HepG2 (cell line): Measurements from ENCODE around the gene BHLHE41. TPM values are rescaled to one million over a fixed set of nuclear protein-coding genes. Genes with fewer than 3 reads are reported as not detected.

ENCODE experiments used
- ATAC-seq: fragments of 200-7000 bp; cut with Tn5 transposase; 3 replicates; pipeline ENCODE4 v1.9.1; 2020; ENCODE audit warnings: mild to moderate bottlenecking, moderate library complexity
- BruUV-seq: library from RNA; stranded (reverse); fragments of 400-500 nt; replicated peaks from 2 replicates; lab custom pipeline; 2021; lab: Mats Ljungman, UMichigan
- CTCF ChIA-PET: fragments of 300-600 bp; formaldehyde crosslinking; extraction: SDS; loops from one replicate; lab custom pipeline; 2021; ENCODE audit warnings: low total read pairs, inconsistent platforms, low intra/inter-chr PET ratio; lab: Yijun Ruan, JAX
- POLR2A ChIA-PET: fragments of 350-600 bp; sonication (Branson Sonifier 250); formaldehyde crosslinking; loops from one replicate; lab custom pipeline; 2020; ENCODE audit warnings: antibody characterized with exemption, inconsistent platforms; lab: Yijun Ruan, JAX
- DNase-seq: peaks from one replicate; pipeline ENCODE4 v3.0.0-alpha.2; 2015; ENCODE audit warnings: low spot score
- FAIRE-seq: peaks from 3 replicates; lab custom pipeline; 2011; peaks lifted over from hg19 to GRCh38; lab: Jason Lieb, UNC
- H2AFZ ChIP-seq: one replicate; pipeline ENCODE4 v1.6.1; 2011; ENCODE audit warnings: low read length, inconsistent platforms
- H3K27ac ChIP-seq: fragments of 300-600 bp; 3 replicates; pipeline ENCODE4 v1.8.0; 2011; ENCODE audit warnings: mixed run types, mild to moderate bottlenecking, mixed read lengths, low read length, inconsistent platforms; ENCODE audit not compliant: insufficient read depth; ENCODE audit errors: extremely low read length
- H3K27me3 ChIP-seq, 2 experiments: fragments of 200-600 bp in 1 of 2; 2 replicates in 1 of 2; 3 replicates in 1 of 2; pipeline versions ENCODE4 v1.6.0 to v1.8.0; 2011; ENCODE audit warnings: low read length in 2 of 2, mild to moderate bottlenecking in 2 of 2, moderate library complexity in 2 of 2, inconsistent platforms in 1 of 2; ENCODE audit not compliant: insufficient read depth in 2 of 2, control insufficient read depth in 1 of 2
- H3K36me3 ChIP-seq, 2 experiments: fragments of 200-600 bp in 1 of 2; replicated peaks in 1 of 2; 2 replicates in 1 of 2; 3 replicates in 1 of 2; pipeline versions ENCODE4 v1.5.1 to v1.8.0; 2011; ENCODE audit warnings: low read length in 2 of 2, inconsistent platforms in 1 of 2; ENCODE audit not compliant: insufficient read depth in 2 of 2, control insufficient read depth in 1 of 2
- H3K4me1 ChIP-seq: 2 replicates; pipeline ENCODE4 v1.5.1; 2012; ENCODE audit warnings: low read length, inconsistent platforms; ENCODE audit not compliant: insufficient read depth
- H3K4me2 ChIP-seq: 2 replicates; pipeline ENCODE4 v1.6.0; 2011; ENCODE audit warnings: low read depth, low read length, inconsistent platforms
- H3K4me3 ChIP-seq, 3 experiments: fragments of 200-600 bp in 1 of 3; sonication (generic), shearing (Covaris generic) in 1 of 3; replicated peaks in 1 of 3; 2 replicates each; pipeline ENCODE4 v1.5.1; 2011 to 2016; ENCODE audit warnings: low read length in 3 of 3, inconsistent platforms in 2 of 3, low read depth in 2 of 3, mild to moderate bottlenecking in 2 of 3, control low read depth in 1 of 3, mixed read lengths in 1 of 3; ENCODE audit not compliant: insufficient read depth in 1 of 3
- H3K79me2 ChIP-seq: one replicate; pipeline ENCODE4 v1.6.1; 2011; ENCODE audit warnings: low read length, inconsistent platforms; ENCODE audit not compliant: insufficient read depth
- H3K9ac ChIP-seq: 2 replicates; pipeline ENCODE4 v1.6.0; 2011; ENCODE audit warnings: mild to moderate bottlenecking, low read depth, low read length, inconsistent platforms; ENCODE audit not compliant: insufficient read depth
- H3K9me3 ChIP-seq: 2 replicates; pipeline ENCODE4 v1.5.1; 2012; ENCODE audit warnings: mild to moderate bottlenecking, low read length
- H4K20me1 ChIP-seq: 2 replicates; pipeline ENCODE4 v1.6.0; 2011; ENCODE audit warnings: inconsistent platforms, mild to moderate bottlenecking, low read length, moderate library complexity; ENCODE audit not compliant: insufficient read depth
- CREB1 ChIP-seq, 2 experiments: fragments of 450-650 bp in 1 of 2; IDR thresholded peaks; 2 replicates each; pipeline ENCODE4 v1.6.1; 2016 to 2017; ENCODE audit warnings: control low read depth in 1 of 2, mild to moderate bottlenecking in 1 of 2, missing compliant biosample characterization in 1 of 2, missing genetic modification characterization in 1 of 2
- ETV5 ChIP-seq: IDR thresholded peaks from 2 replicates; pipeline ENCODE4 v1.6.1; 2018; ENCODE audit warnings: missing biosample characterization, missing genetic modification reagents, inconsistent platforms, borderline replicate concordance
- ETV6 ChIP-seq: sonication (generic); formaldehyde crosslinking; conservative IDR thresholded peaks from 2 replicates; pipeline ENCODE4 v1.4.0; 2020; ENCODE audit warnings: missing genetic modification reagents
- EZH2 ChIP-seq: conservative IDR thresholded peaks from 2 replicates; pipeline ENCODE4 v1.6.1; 2012; ENCODE audit warnings: mild to moderate bottlenecking, low read depth, low read length, moderate library complexity
- HDAC1 ChIP-seq: sonication (generic); formaldehyde crosslinking; IDR thresholded peaks from 2 replicates; pipeline ENCODE4 v1.5.1; 2020; ENCODE audit warnings: mild to moderate bottlenecking, missing genetic modification reagents
- KLF11 ChIP-seq: IDR thresholded peaks from 2 replicates; pipeline ENCODE4 v1.6.1; 2016; ENCODE audit warnings: missing compliant biosample characterization
- SRSF9 ChIP-seq: fragments of 200-400 bp; formaldehyde crosslinking; IDR thresholded peaks from 2 replicates; pipeline ENCODE4 v1.6.1; 2018; ENCODE audit warnings: borderline replicate concordance, mild to moderate bottlenecking, low read depth, low read length; ENCODE audit not compliant: insufficient read depth, poor library complexity, severe bottlenecking
- UBTF ChIP-seq: sonication (generic); formaldehyde crosslinking; IDR thresholded peaks from 2 replicates; pipeline ENCODE4 v1.4.0; 2020; ENCODE audit warnings: mild to moderate bottlenecking, missing genetic modification reagents
- ZNF20 ChIP-seq: sonication (generic); formaldehyde crosslinking; IDR thresholded peaks from 2 replicates; pipeline ENCODE4 v1.4.0; 2020; ENCODE audit warnings: mild to moderate bottlenecking, moderate library complexity, missing genetic modification reagents
- ZNF253 ChIP-seq: sonication (generic); formaldehyde crosslinking; IDR thresholded peaks from 2 replicates; pipeline ENCODE4 v1.8.0; 2022; ENCODE audit warnings: mild to moderate bottlenecking, missing genetic modification reagents, borderline replicate concordance
- ZNF326 ChIP-seq: sonication (generic); formaldehyde crosslinking; IDR thresholded peaks from 2 replicates; pipeline ENCODE4 v1.4.0; 2020; ENCODE audit warnings: missing genetic modification reagents, borderline replicate concordance
- ZNF331 ChIP-seq: sonication (generic); formaldehyde crosslinking; IDR thresholded peaks from 2 replicates; pipeline ENCODE4 v1.4.0; 2020; ENCODE audit warnings: missing genetic modification reagents
- ZNF644 ChIP-seq: IDR thresholded peaks from 2 replicates; pipeline ENCODE4 v1.6.1; 2016; ENCODE audit warnings: low read depth
- ZNF777 ChIP-seq: sonication (generic); formaldehyde crosslinking; IDR thresholded peaks from 2 replicates; pipeline ENCODE4 v1.4.0; 2020; ENCODE audit warnings: missing genetic modification reagents
- WGBS: methylation state at CpG from one replicate; pipeline ENCODE4 v1.1.6; 2017; ENCODE audit warnings: low lambda C conversion rate; 5-methylcytosine and 5-hydroxymethylcytosine counted together
- in situ Hi-C: cut with HindIII; loops from 2 replicates; pipeline ENCODE4 v1.10.0; 2017; ENCODE audit warnings: low pct_unique_long_range_greater_than_20kb; ENCODE audit not compliant: extremely low pct_ligation_motif_present
- intact Hi-C: fragments of 100-400 bp; cut with micrococcal nuclease; formaldehyde crosslinking; loops from one replicate; pipeline ENCODE4 v1.10.0; 2022; ENCODE audit not compliant: unreplicated experiment
- polyA plus RNA-seq, 8 experiments: library from polyadenylated mRNA; depleted of rRNA in 3 of 8; stranded (reverse) in 7 of 8; unstranded in 1 of 8; fragments of >200 nt; fragmentation: Illumina TruSeq in 4 of 8; extraction: Trizol in 4 of 8; gene quantifications; 2 replicates each; pipeline versions ENCODE4 v1.2.1 to v1.2.3, GENCODE V29; 2011 to 2016; ENCODE audit warnings: low read depth in 4 of 8, missing spikeins in 1 of 8, mixed read lengths in 1 of 8; ENCODE audit not compliant: insufficient read depth in 1 of 8
- total RNA-seq, 5 experiments: library from RNA; depleted of rRNA; stranded (reverse); fragments of >200 nt; fragmentation: Illumina TruSeq; extraction: Trizol; gene quantifications; 2 replicates each; pipeline ENCODE4 v1.2.3, GENCODE V29; 2016; ENCODE audit warnings: low read depth in 1 of 5
- TF ChIP-seq, protein P1 (sequence below): sonication (generic); formaldehyde crosslinking; IDR thresholded peaks from 2 replicates; pipeline ENCODE4 v1.5.1; 2020; ENCODE audit warnings: missing genetic modification reagents, mild to moderate bottlenecking, borderline replicate concordance
- TF ChIP-seq, protein P2 (sequence below): sonication (generic); formaldehyde crosslinking; IDR thresholded peaks from 2 replicates; pipeline ENCODE4 v1.8.1; 2022; ENCODE audit warnings: low read depth, mild to moderate bottlenecking, missing genetic modification reagents

Gene BHLHE41
- total and polyA plus RNA-seq, 2 of the 13 experiments (the other 11 are each of a cell fraction or from before 2014, with no cell fraction given): 0.03 TPM; not detected in 1

- intact Hi-C loops (no loop called here), in situ Hi-C loops (loop anchor here (10.0 kb wide), 1 partner anchor 193 kb away; no protein-coding TSS in a partner anchor)
- DNase-seq (no peak), FAIRE-seq (no peak), ATAC-seq (peak; percentile 45)
- Histone ChIP-seq H3K36me3 (no peaks in the 10 kb centered on the region), H2AFZ (no peak overlapping the region), H3K4me1 (peaks cover 20% of the 10 kb centered on the region), H3K4me3 (peak overlapping the region; percentile 39 to 66 (median 49); a peak in 4 of 6 replicates), H3K27ac (no peak overlapping the region), H3K27me3 (peaks cover 21 to 55% of the 10 kb centered on the region in 2 experiments), H4K20me1 (peaks cover 3% of the 10 kb centered on the region; the same call in 1 of the 2 replicates), H3K9ac (no peak overlapping the region), H3K79me2 (no peaks in the 10 kb centered on the region), H3K9me3 (no peaks in the 10 kb centered on the region), H3K4me2 (peak overlapping the region; percentile 67)
- WGBS: 3% methylated on average over 9 of the region's 88 CpGs
- no TSS peak for BruUV-seq
- ChIA-PET POLR2A (interaction anchor here (1.1 kb wide), 1 partner anchor 31 kb away, joined by 3 read pairs; no protein-coding TSS in a partner anchor), CTCF (no interaction called here)
- TF ChIP-seq CREB1 (IDR thresholded peaks at IDR 0.05): no peak
- TF ChIP-seq CREB1 (CRISPR knock-in tag; IDR thresholded peaks at IDR 0.05): no peak
- peak; percentile 71 for TF ChIP-seq ZNF777 (CRISPR knock-in tag)
- TF ChIP-seq EZH2: 0 out of 2 replicates have a peak, but pooled peaks have one; percentile 1
- TF ChIP-seq ZNF253 (CRISPR knock-in tag): no peak
- no peak for TF ChIP-seq ZNF644 (CRISPR knock-in tag)
- TF ChIP-seq UBTF: peak; percentile 18; the same call in 1 of the 2 replicates
- TF ChIP-seq ZNF20: no peak
- TF ChIP-seq, protein P1, sequence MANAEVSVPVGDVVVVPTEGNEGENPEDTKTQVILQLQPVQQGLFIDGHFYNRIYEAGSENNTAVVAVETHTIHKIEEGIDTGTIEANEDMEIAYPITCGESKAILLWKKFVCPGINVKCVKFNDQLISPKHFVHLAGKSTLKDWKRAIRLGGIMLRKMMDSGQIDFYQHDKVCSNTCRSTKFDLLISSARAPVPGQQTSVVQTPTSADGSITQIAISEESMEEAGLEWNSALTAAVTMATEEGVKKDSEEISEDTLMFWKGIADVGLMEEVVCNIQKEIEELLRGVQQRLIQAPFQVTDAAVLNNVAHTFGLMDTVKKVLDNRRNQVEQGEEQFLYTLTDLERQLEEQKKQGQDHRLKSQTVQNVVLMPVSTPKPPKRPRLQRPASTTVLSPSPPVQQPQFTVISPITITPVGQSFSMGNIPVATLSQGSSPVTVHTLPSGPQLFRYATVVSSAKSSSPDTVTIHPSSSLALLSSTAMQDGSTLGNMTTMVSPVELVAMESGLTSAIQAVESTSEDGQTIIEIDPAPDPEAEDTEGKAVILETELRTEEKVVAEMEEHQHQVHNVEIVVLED (CRISPR knock-in tag): no peak
- peak; percentile 16; the same call in 1 of the 2 replicates for TF ChIP-seq HDAC1
- TF ChIP-seq ZNF331 (CRISPR knock-in tag): no peak
- no peak for TF ChIP-seq ETV6 (CRISPR knock-in tag)
- TF ChIP-seq SRSF9: no peak
- TF ChIP-seq, protein P2, sequence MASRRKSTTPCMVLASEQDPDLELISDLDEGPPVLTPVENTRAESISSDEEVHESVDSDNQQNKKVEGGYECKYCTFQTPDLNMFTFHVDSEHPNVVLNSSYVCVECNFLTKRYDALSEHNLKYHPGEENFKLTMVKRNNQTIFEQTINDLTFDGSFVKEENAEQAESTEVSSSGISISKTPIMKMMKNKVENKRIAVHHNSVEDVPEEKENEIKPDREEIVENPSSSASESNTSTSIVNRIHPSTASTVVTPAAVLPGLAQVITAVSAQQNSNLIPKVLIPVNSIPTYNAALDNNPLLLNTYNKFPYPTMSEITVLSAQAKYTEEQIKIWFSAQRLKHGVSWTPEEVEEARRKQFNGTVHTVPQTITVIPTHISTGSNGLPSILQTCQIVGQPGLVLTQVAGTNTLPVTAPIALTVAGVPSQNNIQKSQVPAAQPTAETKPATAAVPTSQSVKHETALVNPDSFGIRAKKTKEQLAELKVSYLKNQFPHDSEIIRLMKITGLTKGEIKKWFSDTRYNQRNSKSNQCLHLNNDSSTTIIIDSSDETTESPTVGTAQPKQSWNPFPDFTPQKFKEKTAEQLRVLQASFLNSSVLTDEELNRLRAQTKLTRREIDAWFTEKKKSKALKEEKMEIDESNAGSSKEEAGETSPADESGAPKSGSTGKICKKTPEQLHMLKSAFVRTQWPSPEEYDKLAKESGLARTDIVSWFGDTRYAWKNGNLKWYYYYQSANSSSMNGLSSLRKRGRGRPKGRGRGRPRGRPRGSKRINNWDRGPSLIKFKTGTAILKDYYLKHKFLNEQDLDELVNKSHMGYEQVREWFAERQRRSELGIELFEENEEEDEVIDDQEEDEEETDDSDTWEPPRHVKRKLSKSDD (CRISPR knock-in tag): no peak
- TF ChIP-seq ETV5 (CRISPR knock-in tag): no peak
- TF ChIP-seq ZNF326 (CRISPR knock-in tag): no peak
- TF ChIP-seq KLF11 (CRISPR knock-in tag): no peak
Observed at GRCh38 chr12:26122061-26122680, 2.7 kb downstream of the BHLHE41 start.
